GM12864 (cell line): Measurements from ENCODE around the gene EFCC1.
"Not testable (repeated sequence)": the region's sequence is repeated elsewhere in the genome, so short reads cannot be mapped to it uniquely, and the experiment has no call there.

Source experiments
- DNase-seq: peaks from one replicate; pipeline ENCODE4 v3.0.0-alpha.2; 2011; ENCODE audit warnings: low read depth
- H3K4me3 ChIP-seq: 2 replicates; pipeline ENCODE4 v1.5.1; 2011; ENCODE audit warnings: mild to moderate bottlenecking, low read depth, low read length, control low read depth
- CTCF ChIP-seq: IDR thresholded peaks from 2 replicates; pipeline ENCODE4 v1.5.1; 2011; ENCODE audit warnings: low read depth, mild to moderate bottlenecking, moderate library complexity, low read length, control low read depth, inconsistent platforms; ENCODE audit errors: missing control alignments

The EFCC1 gene

GRCh38 chr3:129078510-129078909, 77.4 kb downstream of the EFCC1 start:
- DNase-seq: no peak

GRCh38 chr3:129081503-129081902, 80.4 kb downstream of the EFCC1 start:
- TF ChIP-seq CTCF: no peak

More at GRCh38 chr3:129078510-129078909, 77.4 kb downstream of the EFCC1 start:
- no peak overlapping the region for H3K4me3 ChIP-seq
- TF ChIP-seq CTCF: no peak

GRCh38 chr3:129082026-129082425, 80.9 kb downstream of the EFCC1 start:
- no peak for DNase-seq
- no peak overlapping the region for H3K4me3 ChIP-seq
- no peak for TF ChIP-seq CTCF

More at GRCh38 chr3:129081503-129081902, 80.4 kb downstream of the EFCC1 start:
- no peak for DNase-seq
- no peak overlapping the region for H3K4me3 ChIP-seq

- DNase-seq: no peak
- TF ChIP-seq CTCF: no peak
- H3K4me3 ChIP-seq: no peak overlapping the region
These were observed 83.4 kb downstream of the EFCC1 start for GRCh38 chr3:129084501-129084900.

GRCh38 chr3:129085165-129085715, 84.1 kb downstream of the EFCC1 start:
- no peak for TF ChIP-seq CTCF
- DNase-seq: no peak
- no peak overlapping the region for H3K4me3 ChIP-seq

- DNase-seq: no peak
- TF ChIP-seq CTCF: no peak
- no peak overlapping the region for H3K4me3 ChIP-seq
These were observed 84.7 kb downstream of the EFCC1 start for GRCh38 chr3:129085818-129086217.

GRCh38 chr3:129087138-129087702, 86.1 kb downstream of the EFCC1 start:
- no peak for TF ChIP-seq CTCF
- no peak overlapping the region for H3K4me3 ChIP-seq
- no peak for DNase-seq

GRCh38 chr3:129087904-129088303, 86.8 kb downstream of the EFCC1 start:
- H3K4me3 ChIP-seq, DNase-seq: not testable (repeated sequence)

GRCh38 chr3:129088312-129088711, 87.2 kb downstream of the EFCC1 start:
- DNase-seq, H3K4me3 ChIP-seq: not testable (repeated sequence)
